B cell (primary cell): ENCODE data around the gene PTPRN2.

Source experiments
- EZH2 ChIP-seq: IDR thresholded peaks from 2 replicates; pipeline ENCODE4 v1.6.1; 2012; ENCODE audit warnings: borderline replicate concordance, low read depth, mild to moderate bottlenecking, moderate library complexity, low read length; ENCODE audit not compliant: insufficient read depth, poor library complexity, severe bottlenecking
- TF ChIP-seq, protein P1 (sequence below): fragments of 200-600 bp; IDR thresholded peaks from one replicate; pipeline ENCODE4 v1.8.0; 2022; ENCODE audit warnings: antibody characterized with exemption, mild to moderate bottlenecking

DNA sequence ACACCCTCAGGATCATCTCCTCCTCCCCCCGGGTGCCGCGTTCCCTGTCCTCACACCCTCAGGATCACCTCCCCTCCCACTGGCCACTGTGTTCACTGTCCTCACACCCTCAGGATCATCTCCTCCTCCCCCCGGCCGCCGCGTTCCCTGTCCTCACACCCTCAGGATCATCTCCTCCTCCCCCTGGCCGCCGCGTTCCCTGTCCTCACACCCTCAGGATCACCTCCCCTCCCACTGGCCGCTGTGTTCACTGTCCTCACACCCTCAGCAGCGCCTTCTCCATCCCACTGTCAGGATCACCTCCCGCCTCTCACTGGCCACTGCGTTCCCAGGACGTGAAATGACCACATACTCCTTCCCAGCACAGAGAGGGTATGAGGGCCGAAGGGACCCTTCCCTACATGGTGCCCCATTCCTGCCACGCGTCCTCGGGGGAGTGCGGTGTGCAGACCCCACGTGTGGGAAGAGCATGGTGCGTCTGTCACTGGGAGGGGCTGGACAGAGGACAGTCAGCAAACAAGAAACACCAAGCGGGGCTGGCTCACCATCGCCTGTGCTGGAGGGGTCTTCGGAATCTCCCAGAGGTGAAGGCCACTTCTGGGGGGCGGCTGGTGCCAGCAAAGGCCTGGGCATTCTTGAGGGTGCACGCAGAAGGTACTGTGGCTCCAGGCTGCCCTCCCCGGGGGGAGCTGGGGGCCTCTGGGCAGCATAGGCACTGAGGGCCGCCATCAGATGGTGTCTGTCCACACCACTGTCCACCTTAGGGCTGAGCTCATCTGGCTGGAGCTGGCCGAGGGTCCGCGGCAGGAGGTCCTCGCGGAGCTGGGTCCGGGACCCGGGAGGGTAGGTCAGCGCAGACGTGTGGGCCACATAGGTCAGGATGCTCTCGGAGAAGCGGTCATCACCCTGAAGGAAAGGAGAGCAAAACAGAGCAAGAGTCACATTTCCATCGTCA is 421.0 kb downstream of the PTPRN2 start:
- TF ChIP-seq, protein P1, sequence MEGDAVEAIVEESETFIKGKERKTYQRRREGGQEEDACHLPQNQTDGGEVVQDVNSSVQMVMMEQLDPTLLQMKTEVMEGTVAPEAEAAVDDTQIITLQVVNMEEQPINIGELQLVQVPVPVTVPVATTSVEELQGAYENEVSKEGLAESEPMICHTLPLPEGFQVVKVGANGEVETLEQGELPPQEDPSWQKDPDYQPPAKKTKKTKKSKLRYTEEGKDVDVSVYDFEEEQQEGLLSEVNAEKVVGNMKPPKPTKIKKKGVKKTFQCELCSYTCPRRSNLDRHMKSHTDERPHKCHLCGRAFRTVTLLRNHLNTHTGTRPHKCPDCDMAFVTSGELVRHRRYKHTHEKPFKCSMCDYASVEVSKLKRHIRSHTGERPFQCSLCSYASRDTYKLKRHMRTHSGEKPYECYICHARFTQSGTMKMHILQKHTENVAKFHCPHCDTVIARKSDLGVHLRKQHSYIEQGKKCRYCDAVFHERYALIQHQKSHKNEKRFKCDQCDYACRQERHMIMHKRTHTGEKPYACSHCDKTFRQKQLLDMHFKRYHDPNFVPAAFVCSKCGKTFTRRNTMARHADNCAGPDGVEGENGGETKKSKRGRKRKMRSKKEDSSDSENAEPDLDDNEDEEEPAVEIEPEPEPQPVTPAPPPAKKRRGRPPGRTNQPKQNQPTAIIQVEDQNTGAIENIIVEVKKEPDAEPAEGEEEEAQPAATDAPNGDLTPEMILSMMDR, result no peak
- TF ChIP-seq EZH2, result no peak
